Hepatocyte (in vitro differentiated cells): ENCODE data around the gene SOX6. TPM values are rescaled to one million over a fixed set of nuclear protein-coding genes. Genes with fewer than 3 reads are reported as not detected.

ENCODE experiments used
- DNase-seq: peaks from one replicate; pipeline ENCODE4 v3.0.0-alpha.2; 2016; ENCODE audit warnings: low spot score
- H2AFZ ChIP-seq: fragments of 200-600 bp; sonication (generic); 2 replicates; pipeline ENCODE4 v1.6.0; 2016; ENCODE audit warnings: antibody characterized with exemption, mild to moderate bottlenecking
- H3K27ac ChIP-seq: fragments of 200-600 bp; sonication (generic); 2 replicates; pipeline ENCODE4 v1.5.1; 2016; ENCODE audit warnings: mild to moderate bottlenecking
- H3K27me3 ChIP-seq: fragments of 200-600 bp; sonication (generic); 2 replicates; pipeline ENCODE4 v1.6.1; 2016
- H3K36me3 ChIP-seq: fragments of 200-600 bp; sonication (generic); replicated peaks from 2 replicates; pipeline ENCODE4 v1.5.1; 2016; ENCODE audit warnings: low read depth; ENCODE audit not compliant: insufficient read depth
- H3K4me1 ChIP-seq: fragments of 200-600 bp; sonication (generic); 2 replicates; pipeline ENCODE4 v1.5.1; 2016; ENCODE audit warnings: mild to moderate bottlenecking, moderate library complexity; ENCODE audit not compliant: insufficient read depth
- H3K4me2 ChIP-seq: fragments of 200-600 bp; sonication (generic); 2 replicates; pipeline ENCODE4 v1.6.0; 2016
- H3K4me3 ChIP-seq: fragments of 200-600 bp; sonication (generic); 2 replicates; pipeline ENCODE4 v1.5.1; 2016; ENCODE audit warnings: mild to moderate bottlenecking
- H3K79me2 ChIP-seq: fragments of 200-600 bp; sonication (generic); 2 replicates; pipeline ENCODE4 v1.6.0; 2017; ENCODE audit warnings: mild to moderate bottlenecking
- H3K9me2 ChIP-seq: fragments of 200-600 bp; sonication (generic); replicated peaks from 2 replicates; pipeline ENCODE4 v1.6.0; 2017; ENCODE audit warnings: mild to moderate bottlenecking; ENCODE audit not compliant: insufficient read depth
- H3K9me3 ChIP-seq: fragments of 200-600 bp; sonication (generic); 2 replicates; pipeline ENCODE4 v1.5.1; 2016; ENCODE audit warnings: low read depth, mild to moderate bottlenecking
- H4K20me1 ChIP-seq: fragments of 200-600 bp; sonication (generic); 2 replicates; pipeline ENCODE4 v1.6.0; 2016; ENCODE audit warnings: mild to moderate bottlenecking; ENCODE audit not compliant: insufficient read depth, poor library complexity, severe bottlenecking
- CTCF ChIP-seq: fragments of 200-600 bp; sonication (generic); IDR thresholded peaks from 2 replicates; pipeline ENCODE4 v1.5.1; 2016; ENCODE audit warnings: antibody characterized with exemption, mild to moderate bottlenecking; ENCODE audit not compliant: poor library complexity
- EZH2 ChIP-seq: fragments of 200-600 bp; sonication (generic); IDR thresholded peaks from 2 replicates; pipeline ENCODE4 v1.6.1; 2016; ENCODE audit warnings: antibody characterized with exemption, mild to moderate bottlenecking, borderline replicate concordance
- EZH2phosphoT487 ChIP-seq: fragments of 200-600 bp; sonication (generic); IDR thresholded peaks from one replicate; pipeline ENCODE4 v1.6.1; 2018; ENCODE audit warnings: antibody characterized with exemption, mild to moderate bottlenecking, low read depth, moderate library complexity; ENCODE audit not compliant: unreplicated experiment, severe bottlenecking
- WGBS: methylation state at CpG from one replicate; pipeline ENCODE4 v1.1.6; 2016; ENCODE audit warnings: low lambda C conversion rate; ENCODE audit errors: missing lambda C conversion rate; 5-methylcytosine and 5-hydroxymethylcytosine counted together
- polyA plus RNA-seq: library from polyadenylated mRNA; unstranded; fragments of >200 nt; fragmentation: Nextera tagmentation; extraction: Ambion mirVana; gene quantifications from 2 replicates; pipeline ENCODE4 v1.2.1, GENCODE V29; 2016
- total RNA-seq: library from RNA; depleted of rRNA; stranded (reverse); fragments of >200 nt; gene quantifications from 2 replicates; pipeline ENCODE4 v1.2.3, GENCODE V29; 2014

SOX6 gene
- total and polyA plus RNA-seq, 2 experiments from 2014 or later: 23.2 to 75.7 TPM

- Histone ChIP-seq H3K9me2 (no peaks in the 10 kb centered on the region), H4K20me1 (no peaks in the 10 kb centered on the region), H3K79me2 (peaks cover 38% of the 10 kb centered on the region), H3K9me3 (no peaks in the 10 kb centered on the region), H3K4me3 (no peak overlapping the region), H3K27ac (no peak overlapping the region), H3K4me2 (no peak overlapping the region), H3K36me3 (no peaks in the 10 kb centered on the region), H3K4me1 (no peaks in the 10 kb centered on the region), H3K27me3 (no peaks in the 10 kb centered on the region), H2AFZ (no peak overlapping the region)
- TF ChIP-seq EZH2phosphoT487: no peak
- no peak for TF ChIP-seq EZH2
- TF ChIP-seq CTCF: no peak
- DNase-seq: no peak
Measured at GRCh38 chr11:16385099-16385498, 28.8 kb upstream of the SOX6 start.

- H3K36me3 ChIP-seq: no peaks in the 10 kb centered on the region
- no peaks in the 10 kb centered on the region for H3K9me2 ChIP-seq
- TF ChIP-seq CTCF (no peak), EZH2 (no peak), EZH2phosphoT487 (no peak)
- no peak overlapping the region for H2AFZ ChIP-seq
- WGBS: 70% methylated on average over 2 of the region's 2 CpGs
- DNase-seq: no peak
- no peaks in the 10 kb centered on the region for H3K27me3 ChIP-seq
- no peaks in the 10 kb centered on the region for H3K9me3 ChIP-seq
- no peaks in the 10 kb centered on the region for H3K4me1 ChIP-seq
- peaks cover 22% of the 10 kb centered on the region for H3K79me2 ChIP-seq
- no peak overlapping the region for H3K27ac ChIP-seq
- no peak overlapping the region for H3K4me3 ChIP-seq
- H4K20me1 ChIP-seq: no peaks in the 10 kb centered on the region
- H3K4me2 ChIP-seq: no peak overlapping the region
Measured at GRCh38 chr11:16382638-16383380, 26.5 kb upstream of the SOX6 start.

GRCh38 chr11:16382186-16382585 lies 25.8 kb upstream of the SOX6 start:
- Histone ChIP-seq H3K4me3 (no peak overlapping the region), H3K79me2 (peaks cover 19% of the 10 kb centered on the region), H3K4me1 (no peaks in the 10 kb centered on the region), H3K9me2 (no peaks in the 10 kb centered on the region), H3K4me2 (no peak overlapping the region), H4K20me1 (no peaks in the 10 kb centered on the region), H3K9me3 (no peaks in the 10 kb centered on the region), H3K27me3 (no peaks in the 10 kb centered on the region), H3K36me3 (no peaks in the 10 kb centered on the region), H2AFZ (no peak overlapping the region), H3K27ac (no peak overlapping the region)
- no peak for DNase-seq
- WGBS: 87% methylated on average over 5 of the region's 5 CpGs
- no peak for TF ChIP-seq EZH2
- no peak for TF ChIP-seq CTCF
- TF ChIP-seq EZH2phosphoT487: no peak
